ENCODE measurements around the gene DNAJA1. TPM values are rescaled to one million over a fixed set of nuclear protein-coding genes. Genes with fewer than 3 reads are reported as not detected.
"Not testable (repeated sequence)": the region's sequence is repeated elsewhere in the genome, so short reads cannot be mapped to it uniquely, and the experiment has no call there.

The DNAJA1 gene
- total RNA-seq, 1 donor from 2014 or later, result 203 TPM

- DNase-seq, result no peak
These were observed 57.1 kb downstream of the DNAJA1 start for GRCh38 chr9:33082128-33082527.

DNA sequence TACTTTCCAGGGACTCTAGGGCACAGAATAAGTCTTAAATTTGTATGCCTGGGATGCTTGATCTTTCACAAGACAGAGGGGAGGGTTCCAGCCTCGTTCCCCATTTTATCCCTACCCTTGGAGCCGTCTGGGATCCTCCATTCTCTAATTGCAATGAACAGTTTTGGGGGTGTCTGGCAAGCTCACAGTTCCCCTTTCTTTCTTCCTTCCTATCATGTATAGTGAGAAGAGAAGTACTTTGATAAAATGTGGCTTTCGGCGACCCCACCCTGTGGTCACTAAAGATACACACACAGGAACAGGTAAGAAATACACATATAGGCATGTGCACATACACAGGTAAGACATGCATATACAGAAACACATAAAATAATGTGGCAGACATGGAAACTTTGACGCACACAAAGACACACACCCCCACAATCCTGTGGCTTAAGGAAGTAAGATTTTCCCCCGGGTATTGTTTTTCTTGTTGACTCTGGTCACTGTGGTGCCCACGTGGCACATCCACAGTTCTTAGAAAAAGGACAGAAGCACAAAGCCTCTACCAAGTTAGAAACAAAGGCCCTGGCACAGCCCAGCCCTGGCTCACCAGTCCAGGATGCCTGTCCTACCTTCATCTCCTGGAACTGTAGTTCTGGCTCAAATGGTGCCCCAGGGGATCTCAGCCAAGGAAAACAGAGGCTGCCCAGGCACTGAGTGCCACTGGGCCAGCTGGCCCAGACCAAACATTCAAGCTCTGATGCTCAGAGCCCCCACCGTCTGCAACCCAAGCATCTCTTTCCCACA, 57.7 kb downstream of the DNAJA1 start:
- no peak for DNase-seq

DNA sequence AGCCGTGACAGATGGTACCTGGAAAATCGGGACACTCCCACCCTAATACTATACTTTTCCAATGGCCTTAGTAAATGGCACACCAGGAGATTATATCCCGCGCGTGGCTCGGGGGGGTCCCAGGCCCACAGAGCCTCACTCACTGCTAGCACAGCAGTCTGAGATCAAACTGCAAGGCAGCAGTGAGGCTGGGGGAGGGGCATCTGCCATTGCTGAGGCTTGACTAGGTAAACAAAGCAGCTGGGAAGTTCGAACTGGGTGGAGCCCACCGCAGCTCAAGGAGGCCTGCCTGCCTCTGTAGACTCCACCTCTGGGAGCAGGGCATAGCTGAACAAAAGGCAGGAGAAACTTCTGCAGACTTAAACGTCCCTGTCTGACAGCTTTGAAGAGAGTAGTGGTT, 60.6 kb downstream of the DNAJA1 start:
- DNase-seq, result not testable (repeated sequence)

Other genes starting within 250 kb of the DNAJA1 start
- 1.1 TPM for gene TMEM215, start 241.7 kb upstream of the DNAJA1 start, total RNA-seq
- 26.5 TPM for gene APTX, start 23.6 kb upstream of the DNAJA1 start, total RNA-seq
- gene SMU1, start 51.4 kb downstream of the DNAJA1 start, total RNA-seq, result 46.5 TPM
- 1.2 TPM for gene B4GALT1, start 142.1 kb downstream of the DNAJA1 start, total RNA-seq
- gene SPINK4, start 214.9 kb downstream of the DNAJA1 start, total RNA-seq, result not detected
- gene BAG1, start 239.4 kb downstream of the DNAJA1 start, total RNA-seq, result 26.7 TPM
- gene CHMP5, start 239.8 kb downstream of the DNAJA1 start, total RNA-seq, result 92.8 TPM